ENCODE measurements around the gene MDGA2. TPM values are rescaled to one million over a fixed set of nuclear protein-coding genes. Genes with fewer than 3 reads are reported as not detected.

Gene MDGA2
- total RNA-seq, 6 donors from 2014 or later, result 0.61 TPM; not detected in 5

DNA sequence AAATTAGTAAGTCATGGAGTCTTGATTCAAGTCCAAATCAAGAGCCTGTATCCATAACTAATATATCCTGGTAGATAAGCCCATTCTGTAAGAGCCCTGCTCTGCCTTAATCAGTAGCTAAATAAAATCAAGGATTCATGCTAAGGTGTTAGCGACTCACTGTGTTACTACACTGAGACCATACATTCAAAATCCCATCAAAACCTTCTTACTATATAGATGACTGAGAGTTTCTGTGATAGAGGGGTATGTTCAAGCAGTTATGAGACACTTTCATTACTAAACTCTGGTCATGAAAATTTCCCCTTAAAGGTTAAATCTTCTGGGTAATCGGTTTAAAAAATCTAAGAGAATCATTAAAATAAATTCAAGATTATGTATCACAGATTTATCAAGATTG lies 78.5 kb downstream of the MDGA2 start:
- Histone ChIP-seq H3K27ac (no peak overlapping the region), H3K36me3 (no peaks in the 10 kb centered on the region), H3K27me3 (no peaks in the 10 kb centered on the region), H3K4me3 (no peak overlapping the region), H3K4me1 (no peaks in the 10 kb centered on the region), H3K9me3 (no peaks in the 10 kb centered on the region)
- ATAC-seq (ENCODE audit: low FRiP score in 2 of 2) (no peak), DNase-seq (no peak)
- TF ChIP-seq POLR2A (IDR thresholded peaks at IDR 0.05), result no peak
- TF ChIP-seq, protein P1, sequence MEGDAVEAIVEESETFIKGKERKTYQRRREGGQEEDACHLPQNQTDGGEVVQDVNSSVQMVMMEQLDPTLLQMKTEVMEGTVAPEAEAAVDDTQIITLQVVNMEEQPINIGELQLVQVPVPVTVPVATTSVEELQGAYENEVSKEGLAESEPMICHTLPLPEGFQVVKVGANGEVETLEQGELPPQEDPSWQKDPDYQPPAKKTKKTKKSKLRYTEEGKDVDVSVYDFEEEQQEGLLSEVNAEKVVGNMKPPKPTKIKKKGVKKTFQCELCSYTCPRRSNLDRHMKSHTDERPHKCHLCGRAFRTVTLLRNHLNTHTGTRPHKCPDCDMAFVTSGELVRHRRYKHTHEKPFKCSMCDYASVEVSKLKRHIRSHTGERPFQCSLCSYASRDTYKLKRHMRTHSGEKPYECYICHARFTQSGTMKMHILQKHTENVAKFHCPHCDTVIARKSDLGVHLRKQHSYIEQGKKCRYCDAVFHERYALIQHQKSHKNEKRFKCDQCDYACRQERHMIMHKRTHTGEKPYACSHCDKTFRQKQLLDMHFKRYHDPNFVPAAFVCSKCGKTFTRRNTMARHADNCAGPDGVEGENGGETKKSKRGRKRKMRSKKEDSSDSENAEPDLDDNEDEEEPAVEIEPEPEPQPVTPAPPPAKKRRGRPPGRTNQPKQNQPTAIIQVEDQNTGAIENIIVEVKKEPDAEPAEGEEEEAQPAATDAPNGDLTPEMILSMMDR (IDR thresholded peaks at IDR 0.05), result no peak
- TF ChIP-seq POLR2AphosphoS5 (IDR thresholded peaks at IDR 0.05), result no peak
- no peak for TF ChIP-seq EP300 (IDR thresholded peaks at IDR 0.05)
- 81 to 84% methylated on average over 2 of the region's 2 CpGs for WGBS, 2 donors

DNA sequence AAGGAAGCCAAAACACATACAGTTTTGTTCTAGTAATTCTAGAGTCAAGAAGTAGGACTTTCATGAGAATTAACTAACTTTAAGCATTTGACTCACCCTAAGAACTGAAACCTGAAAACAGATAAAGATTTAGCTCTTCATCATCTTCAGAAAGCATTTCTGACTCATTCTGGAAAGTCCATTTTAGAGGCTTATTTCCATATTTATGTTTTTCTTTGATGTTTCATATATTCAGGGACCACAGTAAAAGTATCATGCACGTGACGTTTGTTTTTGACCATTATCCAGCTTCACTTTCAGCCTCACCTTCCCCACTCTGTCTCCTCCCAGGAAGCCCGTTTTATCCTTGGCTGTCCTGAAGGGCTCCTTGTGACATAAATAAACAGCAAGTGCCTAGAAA lies 79.2 kb downstream of the MDGA2 start:
- DNase-seq (no peak), ATAC-seq (ENCODE audit: low FRiP score in 2 of 2) (no peak)
- no peaks in the 10 kb centered on the region for H3K27me3 ChIP-seq
- no peaks in the 10 kb centered on the region for H3K36me3 ChIP-seq
- WGBS, 2 donors, result 72 to 80% methylated on average over 3 of the region's 3 CpGs
- no peak overlapping the region for H3K27ac ChIP-seq
- no peak overlapping the region for H3K4me3 ChIP-seq
- H3K9me3 ChIP-seq, result no peaks in the 10 kb centered on the region
- H3K4me1 ChIP-seq, result no peaks in the 10 kb centered on the region
- TF ChIP-seq, protein P1 (IDR thresholded peaks at IDR 0.05), result no peak
- TF ChIP-seq EP300 (IDR thresholded peaks at IDR 0.05), result no peak
- no peak for TF ChIP-seq POLR2AphosphoS5 (IDR thresholded peaks at IDR 0.05)
- TF ChIP-seq POLR2A (IDR thresholded peaks at IDR 0.05), result no peak

DNA sequence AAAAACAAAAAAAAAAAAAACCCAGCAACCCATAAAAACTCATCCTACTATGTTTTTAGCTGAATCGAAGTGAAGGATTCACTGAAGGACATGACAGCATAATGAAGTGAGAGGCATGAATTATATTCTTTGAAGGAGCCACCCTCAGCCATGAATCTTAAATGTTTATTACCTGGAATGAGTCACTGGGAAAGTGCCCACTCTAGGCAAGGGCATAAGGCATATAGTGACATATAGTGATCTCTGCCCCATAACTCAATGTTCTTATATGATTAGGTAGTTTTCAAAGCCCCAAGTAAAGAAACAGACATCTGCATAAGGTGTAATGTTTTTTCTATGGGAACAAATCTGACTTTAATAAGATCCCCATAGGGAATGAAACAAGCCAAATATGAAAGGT lies 79.9 kb downstream of the MDGA2 start:
- 88 to 95% methylated on average over 1 of the region's 1 CpG for WGBS, 2 donors
- H3K36me3 ChIP-seq, result no peaks in the 10 kb centered on the region
- no peak for DNase-seq
- no peak overlapping the region for H3K27ac ChIP-seq
- no peak overlapping the region for H3K4me3 ChIP-seq
- no peak for ATAC-seq (ENCODE audit: low FRiP score in 2 of 2)
- H3K9me3 ChIP-seq, result no peaks in the 10 kb centered on the region
- no peak for TF ChIP-seq POLR2AphosphoS5 (IDR thresholded peaks at IDR 0.05)
- TF ChIP-seq EP300 (IDR thresholded peaks at IDR 0.05), result no peak
- TF ChIP-seq, protein P1 (IDR thresholded peaks at IDR 0.05), result no peak
- TF ChIP-seq POLR2A (IDR thresholded peaks at IDR 0.05), result no peak
- no peaks in the 10 kb centered on the region for H3K27me3 ChIP-seq
- H3K4me1 ChIP-seq, result no peaks in the 10 kb centered on the region

DNA sequence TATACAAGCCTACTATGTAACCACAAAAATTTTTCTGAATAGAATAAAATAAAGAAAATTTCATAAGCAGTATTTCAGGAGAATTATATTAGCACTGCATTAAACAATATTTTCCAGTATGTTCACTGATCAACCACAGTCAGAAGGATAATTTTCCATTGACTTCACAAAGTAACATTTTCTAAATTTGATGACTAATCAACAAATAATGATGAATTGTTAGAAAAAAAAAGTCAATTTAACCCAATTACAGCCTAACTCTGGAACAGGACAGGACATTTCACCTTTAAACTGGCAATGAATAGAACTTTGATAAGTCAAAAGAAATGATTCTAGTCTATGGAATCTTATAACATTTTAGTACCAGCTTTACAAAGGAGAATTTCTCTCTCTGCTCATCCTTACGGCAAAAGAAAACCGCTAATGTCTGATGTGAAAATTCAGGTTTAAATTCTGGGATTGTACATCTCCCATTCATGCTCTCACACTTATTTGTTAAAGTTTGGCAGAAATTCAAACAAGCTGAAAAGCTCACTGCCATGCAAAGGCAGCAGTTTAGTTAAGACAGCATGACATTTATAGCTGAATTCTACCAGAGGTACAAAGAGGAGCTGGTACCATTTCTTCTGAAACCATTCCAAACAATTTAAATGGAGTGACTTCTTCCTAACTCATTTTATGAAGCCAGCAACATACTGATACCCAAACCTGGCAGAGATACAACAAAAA lies 84.5 kb downstream of the MDGA2 start:
- DNase-seq (no peak), ATAC-seq (ENCODE audit: low FRiP score in 2 of 2) (no peak)
- Histone ChIP-seq H3K4me1 (no peaks in the 10 kb centered on the region), H3K27me3 (no peaks in the 10 kb centered on the region), H3K4me3 (no peak overlapping the region), H3K27ac (no peak overlapping the region), H3K36me3 (no peaks in the 10 kb centered on the region), H3K9me3 (no peaks in the 10 kb centered on the region)
- TF ChIP-seq POLR2AphosphoS5 (IDR thresholded peaks at IDR 0.05) (no peak), EP300 (IDR thresholded peaks at IDR 0.05) (no peak), POLR2A (IDR thresholded peaks at IDR 0.05) (no peak)
- TF ChIP-seq, protein P1 (IDR thresholded peaks at IDR 0.05), result no peak
- WGBS, 2 donors, result 44 to 45% methylated on average over 2 of the region's 2 CpGs

DNA sequence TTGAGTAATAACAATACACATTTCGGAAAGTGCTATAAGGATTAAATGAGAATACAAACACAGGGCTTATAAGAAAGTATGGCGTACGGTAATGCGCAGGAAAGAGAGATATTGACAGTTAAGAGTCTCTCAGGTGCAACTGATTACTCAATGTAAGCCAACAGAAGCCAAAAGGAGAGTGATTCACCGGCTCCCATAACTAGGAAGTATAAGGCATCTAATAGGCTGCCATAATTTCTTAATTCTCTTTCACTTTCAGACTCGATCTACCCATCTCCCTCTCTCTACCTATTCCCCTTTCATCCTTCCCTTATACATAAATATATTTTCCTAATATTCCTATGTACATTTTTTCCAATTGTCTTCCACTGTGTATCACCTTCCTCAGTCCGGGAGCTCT lies 90.0 kb downstream of the MDGA2 start:
- no peak overlapping the region for H3K4me3 ChIP-seq
- no peaks in the 10 kb centered on the region for H3K27me3 ChIP-seq
- H3K4me1 ChIP-seq, result no peaks in the 10 kb centered on the region
- H3K9me3 ChIP-seq, result no peaks in the 10 kb centered on the region
- DNase-seq (no peak), ATAC-seq (ENCODE audit: low FRiP score in 2 of 2) (no peak)
- TF ChIP-seq POLR2AphosphoS5 (IDR thresholded peaks at IDR 0.05), result no peak
- no peaks in the 10 kb centered on the region for H3K36me3 ChIP-seq
- WGBS, 2 donors, result 92 to 93% methylated on average over 7 of the region's 7 CpGs
- no peak overlapping the region for H3K27ac ChIP-seq

All from upper lobe of left lung (tissue), 6 donors.